Urinary bladder (tissue), 4 donors: ENCODE results near the gene ABITRAM. TPM values are rescaled to one million over a fixed set of nuclear protein-coding genes. Genes with fewer than 3 reads are reported as not detected.
"Not testable (repeated sequence)": the region's sequence is repeated elsewhere in the genome, so short reads cannot be mapped to it uniquely, and the experiment has no call there.

Experiments
- DNase-seq: peaks from one replicate; pipeline ENCODE4 v3.0.0-alpha.2; 2015; ENCODE audit errors: extremely low spot score
- H3K27ac ChIP-seq: one replicate; pipeline ENCODE4 v1.5.1; 2013; ENCODE audit warnings: low read depth, mild to moderate bottlenecking, moderate library complexity
- H3K36me3 ChIP-seq: one replicate; pipeline ENCODE4 v1.6.1; 2013; ENCODE audit warnings: mild to moderate bottlenecking, moderate library complexity; ENCODE audit not compliant: insufficient read depth
- H3K4me1 ChIP-seq: one replicate; pipeline ENCODE4 v1.6.1; 2013; ENCODE audit warnings: mild to moderate bottlenecking, moderate library complexity; ENCODE audit not compliant: insufficient read depth
- H3K4me3 ChIP-seq: one replicate; pipeline ENCODE4 v1.5.1; 2013; ENCODE audit warnings: low read depth, low read length
- WGBS: extraction: QIAGEN DNeasy Blood & Tissue Kit; methylation state at CpG from one replicate; pipeline ENCODE4 v1.1.7; 2013; 5-methylcytosine and 5-hydroxymethylcytosine counted together
- polyA plus RNA-seq: library from polyadenylated mRNA; stranded (reverse); fragments of 200-250 nt; gene quantifications from one replicate; pipeline ENCODE4 v1.2.3, GENCODE V29; 2013
- total RNA-seq: library from RNA; depleted of rRNA; stranded (reverse); fragments of >200 nt; gene quantifications from one replicate; pipeline ENCODE4 v1.2.3, GENCODE V29; 2014
- donor health status: healthy with polysubstance abuse.
- donor health status: healthy.

ABITRAM gene
- total and polyA plus RNA-seq, 2 donors = 11.8 to 13.3 TPM

- Histone ChIP-seq H3K27ac (no peak overlapping the region), H3K4me1 (no peaks in the 10 kb centered on the region), H3K4me3 (no peak overlapping the region), H3K36me3 (no peaks in the 10 kb centered on the region)
- no peak for DNase-seq
- 66% methylated on average over 2 of the region's 2 CpGs for WGBS
These were observed 17.4 kb downstream of the ABITRAM start for GRCh38 chr9:108951578-108951977.

GRCh38 chr9:108953983-108954574 is 19.9 kb downstream of the ABITRAM start:
- H3K27ac ChIP-seq = no peak overlapping the region
- no peak overlapping the region for H3K4me3 ChIP-seq
- under 1% methylated on average over 3 of the region's 3 CpGs for WGBS

GRCh38 chr9:108956022-108956630 is 21.9 kb downstream of the ABITRAM start:
- 84% methylated on average over 4 of the region's 4 CpGs for WGBS
- Histone ChIP-seq H3K36me3 (no peaks in the 10 kb centered on the region), H3K27ac (no peak overlapping the region), H3K4me1 (no peaks in the 10 kb centered on the region), H3K4me3 (no peak overlapping the region)
- no peak for DNase-seq

More at GRCh38 chr9:108953983-108954574, 19.9 kb downstream of the ABITRAM start:
- DNase-seq = no peak
- Histone ChIP-seq H3K4me1 (no peaks in the 10 kb centered on the region), H3K36me3 (no peaks in the 10 kb centered on the region)

- Histone ChIP-seq H3K36me3 (no peaks in the 10 kb centered on the region), H3K4me1 (no peaks in the 10 kb centered on the region), H3K27ac (no peak overlapping the region), H3K4me3 (no peak overlapping the region)
- no peak for DNase-seq
These were observed 22.4 kb downstream of the ABITRAM start for GRCh38 chr9:108956631-108957026.

GRCh38 chr9:108960331-108960730 is 26.1 kb downstream of the ABITRAM start:
- H3K4me3 ChIP-seq = no peak overlapping the region
- no peak overlapping the region for H3K27ac ChIP-seq
- 57% methylated on average over 6 of the region's 6 CpGs for WGBS
- peaks cover 2% of the 10 kb centered on the region for H3K36me3 ChIP-seq
- H3K4me1 ChIP-seq = no peaks in the 10 kb centered on the region
- DNase-seq = no peak

- H3K4me3 ChIP-seq = no peak overlapping the region
- H3K36me3 ChIP-seq = peaks cover 2% of the 10 kb centered on the region
- H3K27ac ChIP-seq = no peak overlapping the region
- no peaks in the 10 kb centered on the region for H3K4me1 ChIP-seq
- DNase-seq = no peak
- WGBS = 92% methylated on average over 2 of the region's 2 CpGs
These were observed 27.0 kb downstream of the ABITRAM start for GRCh38 chr9:108961151-108961550.

- no peak overlapping the region for H3K27ac ChIP-seq
- H3K4me1 ChIP-seq = no peaks in the 10 kb centered on the region
- peaks cover 2% of the 10 kb centered on the region for H3K36me3 ChIP-seq
- no peak for DNase-seq
- WGBS = 58% methylated on average over 4 of the region's 4 CpGs
- no peak overlapping the region for H3K4me3 ChIP-seq
These were observed 29.4 kb downstream of the ABITRAM start for GRCh38 chr9:108963459-108964143.

GRCh38 chr9:108967916-108968315 is 33.7 kb downstream of the ABITRAM start:
- Histone ChIP-seq H3K27ac (no peak overlapping the region), H3K4me3 (no peak overlapping the region), H3K4me1 (no peaks in the 10 kb centered on the region), H3K36me3 (peaks cover 2% of the 10 kb centered on the region)
- DNase-seq = no peak

GRCh38 chr9:108971392-108971791 is 37.2 kb downstream of the ABITRAM start:
- not testable (repeated sequence) for H3K27ac ChIP-seq, H3K36me3 ChIP-seq, H3K4me3 ChIP-seq, H3K4me1 ChIP-seq, DNase-seq
- WGBS = 97% methylated on average over 2 of the region's 2 CpGs

- Histone ChIP-seq H3K4me3 (no peak overlapping the region), H3K36me3 (no peaks in the 10 kb centered on the region), H3K27ac (no peak overlapping the region), H3K4me1 (no peaks in the 10 kb centered on the region)
- no peak for DNase-seq
- WGBS = 62% methylated on average over 3 of the region's 3 CpGs
These were observed 38.0 kb downstream of the ABITRAM start for GRCh38 chr9:108972186-108972585.

GRCh38 chr9:108972626-108973209 is 38.5 kb downstream of the ABITRAM start:
- WGBS = 36% methylated on average over 2 of the region's 2 CpGs
- Histone ChIP-seq H3K4me1 (no peaks in the 10 kb centered on the region), H3K4me3 (no peak overlapping the region), H3K27ac (no peak overlapping the region), H3K36me3 (no peaks in the 10 kb centered on the region)
- DNase-seq = no peak

- DNase-seq = no peak
- Histone ChIP-seq H3K4me1 (no peaks in the 10 kb centered on the region), H3K4me3 (no peak overlapping the region), H3K27ac (no peak overlapping the region), H3K36me3 (peaks cover 2% of the 10 kb centered on the region)
- WGBS = 41% methylated on average over 5 of the region's 5 CpGs
These were observed 39.7 kb downstream of the ABITRAM start for GRCh38 chr9:108973895-108974294.

GRCh38 chr9:108978205-108978604 is 44.0 kb downstream of the ABITRAM start:
- WGBS = 29% methylated on average over 1 of the region's 1 CpG
- no peak for DNase-seq

GRCh38 chr9:108980893-108981292 is 46.7 kb downstream of the ABITRAM start:
- Histone ChIP-seq H3K4me1 (no peaks in the 10 kb centered on the region), H3K36me3 (peaks cover 2% of the 10 kb centered on the region), H3K4me3 (no peak overlapping the region), H3K27ac (no peak overlapping the region)
- 66% methylated on average over 2 of the region's 2 CpGs for WGBS
- DNase-seq = no peak

More at GRCh38 chr9:108978205-108978604, 44.0 kb downstream of the ABITRAM start:
- Histone ChIP-seq H3K4me1 (no peaks in the 10 kb centered on the region), H3K27ac (no peak overlapping the region), H3K4me3 (no peak overlapping the region), H3K36me3 (peaks cover 2% of the 10 kb centered on the region)
